ENCODE measurements around the gene DSCAML1. TPM values are rescaled to one million over a fixed set of nuclear protein-coding genes. Genes with fewer than 3 reads are reported as not detected.

DSCAML1 gene
- total and polyA plus RNA-seq, 8 donors = 0.08 to 2.9 (median 0.45) TPM

GRCh38 chr11:117428856-117429229, 368.2 kb downstream of the DSCAML1 start:
- WGBS, 5 donors = 70 to 79% (median 73%) methylated on average over 7 of the region's 7 CpGs
- peaks cover 0 to 33% (median 2%) of the 10 kb centered on the region in 4 donors for H3K36me3 ChIP-seq
- no peak overlapping the region for H3K4me3 ChIP-seq
- H3K27ac ChIP-seq = no peak overlapping the region
- DNase-seq = no peak
- intact Hi-C loops (cut with DNase I; ENCODE audit: low total_unique reads) = loop anchor here (5.0 to 10.0 kb wide), 2 partner anchors 366 to 388 kb away; partner anchors contain the start of gene DSCAML1
- H3K9me3 ChIP-seq = no peaks in the 10 kb centered on the region
- TF ChIP-seq CTCF (IDR thresholded peaks at IDR 0.05) (no peak), EP300 (IDR thresholded peaks at IDR 0.05) (no peak), POLR2AphosphoS5 (IDR thresholded peaks at IDR 0.05) (no peak), POLR2A (IDR thresholded peaks at IDR 0.05) (no peak)
- H3K27me3 ChIP-seq = peaks cover 0 to 16% (median 0%) of the 10 kb centered on the region in 3 donors
- peaks cover 0 to 9% (median 7%) of the 10 kb centered on the region in 4 donors for H3K4me1 ChIP-seq

DNA sequence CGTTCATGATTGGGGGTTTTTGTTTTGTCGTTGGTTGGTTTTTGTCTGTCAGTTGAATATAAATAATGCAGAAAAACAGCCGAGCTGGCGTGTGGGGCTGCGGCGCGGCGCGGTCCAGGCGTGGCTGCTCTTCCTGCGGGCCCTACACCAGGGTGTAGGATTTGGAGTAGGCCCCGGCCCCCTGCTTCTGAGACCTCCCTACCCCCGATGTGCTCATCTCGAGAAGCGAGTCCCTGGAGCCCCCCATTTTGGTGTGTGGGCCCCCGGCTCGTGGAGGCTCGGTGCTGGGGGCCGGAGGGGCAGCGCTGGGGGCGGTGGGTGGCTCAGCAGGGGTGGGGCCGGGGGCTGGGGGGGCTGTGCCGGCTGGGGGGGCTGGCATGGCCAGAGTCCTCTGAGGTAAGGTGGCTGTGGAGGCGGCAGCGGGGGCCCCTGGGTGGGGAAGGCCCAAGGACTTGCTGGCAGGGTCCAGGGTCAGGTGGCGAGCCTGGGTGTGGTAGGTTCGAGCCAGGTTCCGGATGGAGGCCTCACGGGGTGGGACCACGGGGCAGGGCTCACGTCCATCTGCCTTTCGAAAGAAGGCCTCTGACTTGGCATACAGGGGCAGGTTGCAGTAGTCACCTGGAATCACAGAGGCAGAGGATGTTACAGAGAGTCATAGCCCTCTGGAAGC, 368.7 kb downstream of the DSCAML1 start:
- no peak overlapping the region for H3K27ac ChIP-seq
- H3K9me3 ChIP-seq = no peaks in the 10 kb centered on the region
- peaks cover 0 to 16% (median 0%) of the 10 kb centered on the region in 3 donors for H3K27me3 ChIP-seq
- no peak overlapping the region for H3K4me3 ChIP-seq
- peaks cover 0 to 30% (median 2%) of the 10 kb centered on the region in 4 donors for H3K36me3 ChIP-seq
- 73 to 85% (median 80%) methylated on average over 23 to 32 of the region's 32 CpGs for WGBS, 5 donors
- no peak for DNase-seq
- TF ChIP-seq CTCF (IDR thresholded peaks at IDR 0.05) (no peak), EP300 (IDR thresholded peaks at IDR 0.05) (no peak), POLR2A (IDR thresholded peaks at IDR 0.05) (no peak), POLR2AphosphoS5 (IDR thresholded peaks at IDR 0.05) (no peak)
- H3K4me1 ChIP-seq = peaks cover 0 to 9% (median 7%) of the 10 kb centered on the region in 4 donors
- intact Hi-C loops (cut with DNase I; ENCODE audit: low total_unique reads) = loop anchor here (5.0 to 10.0 kb wide), 2 partner anchors 366 to 389 kb away; partner anchors contain the start of gene DSCAML1

GRCh38 chr11:117427356-117427874, 369.6 kb downstream of the DSCAML1 start:
- intact Hi-C loops (cut with DNase I; ENCODE audit: low total_unique reads) = loop anchor here (5.0 to 10.0 kb wide), 2 partner anchors 367 to 390 kb away; partner anchors contain the start of gene DSCAML1
- no peak for DNase-seq

More at GRCh38 chr11:117427356-117427874, 369.6 kb downstream of the DSCAML1 start:
- TF ChIP-seq POLR2A (IDR thresholded peaks at IDR 0.05) = no peak
- TF ChIP-seq EP300 (IDR thresholded peaks at IDR 0.05) = no peak
- TF ChIP-seq CTCF (IDR thresholded peaks at IDR 0.05) = no peak
- no peak for TF ChIP-seq POLR2AphosphoS5 (IDR thresholded peaks at IDR 0.05)
- Histone ChIP-seq H3K27ac (no peak overlapping the region), H3K4me1 (peaks cover 0 to 9% (median 7%) of the 10 kb centered on the region in 4 donors), H3K4me3 (no peak overlapping the region), H3K27me3 (peaks cover 0 to 16% (median 0%) of the 10 kb centered on the region in 3 donors), H3K36me3 (peaks cover 0 to 21% (median 0%) of the 10 kb centered on the region in 4 donors), H3K9me3 (no peaks in the 10 kb centered on the region)
- WGBS, 5 donors = 81 to 91% (median 87%) methylated on average over 11 of the region's 11 CpGs
